Cardiac muscle cell (in vitro differentiated cells and primary cell): ENCODE data around the gene ZNF598. TPM values are rescaled to one million over a fixed set of nuclear protein-coding genes. Genes with fewer than 3 reads are reported as not detected.

Source experiments
- DNase-seq, 2 donors: peaks; one replicate each; pipeline versions ENCODE4 v3.0.0 to v3.0.0-alpha.2; 2010 to 2017; ENCODE audit warnings: low read depth in 1 of 2, low spot score in 1 of 2
- H3K27ac ChIP-seq: fragments of 200-600 bp; sonication (generic); 2 replicates; pipeline ENCODE4 v1.5.1; 2016
- H3K27me3 ChIP-seq: fragments of 200-600 bp; sonication (generic); 2 replicates; pipeline ENCODE4 v1.6.0; 2016; ENCODE audit warnings: control low read depth
- H3K36me3 ChIP-seq: fragments of 200-600 bp; sonication (generic); 2 replicates; pipeline ENCODE4 v1.5.1; 2016; ENCODE audit warnings: control low read depth
- H3K4me1 ChIP-seq: fragments of 200-600 bp; sonication (generic); 2 replicates; pipeline ENCODE4 v1.8.1; 2017; ENCODE audit warnings: low read depth, mild to moderate bottlenecking, mixed run types
- H3K4me3 ChIP-seq: fragments of 200-600 bp; sonication (generic); 2 replicates; pipeline ENCODE4 v1.5.1; 2016; ENCODE audit warnings: mild to moderate bottlenecking
- H3K9me3 ChIP-seq: fragments of 200-600 bp; sonication (generic); 2 replicates; pipeline ENCODE4 v1.5.1; 2017; ENCODE audit warnings: low read depth, mild to moderate bottlenecking, control low read depth
- CTCF ChIP-seq: IDR thresholded peaks from 2 replicates; pipeline ENCODE4 v1.5.1; 2012; ENCODE audit warnings: low read depth, mild to moderate bottlenecking, low read length
- polyA plus RNA-seq: library from polyadenylated mRNA; unstranded; fragments of >200 nt; fragmentation: Nextera tagmentation; extraction: Ambion mirVana; gene quantifications from 2 replicates; pipeline ENCODE4 v1.2.1, GENCODE V29; 2016
- total RNA-seq: library from RNA; depleted of rRNA; stranded (reverse); fragments of >200 nt; gene quantifications from 2 replicates; pipeline ENCODE4 v1.2.3, GENCODE V29; 2016

Gene ZNF598
- total and polyA plus RNA-seq, 2 experiments from 2014 or later = 28.8 to 50.4 TPM

- no peaks in the 10 kb centered on the region for H3K27me3 ChIP-seq
- peak; percentile 93 to 97 for DNase-seq
- peak within 1 kb of the TSS; percentile 78 for H3K4me3 ChIP-seq
- peaks cover 5% of the 10 kb centered on the region for H3K4me1 ChIP-seq
- no peaks in the 10 kb centered on the region for H3K9me3 ChIP-seq
- peaks cover 11% of the 10 kb centered on the region for H3K36me3 ChIP-seq
- no peak for TF ChIP-seq CTCF
- H3K27ac ChIP-seq = peak within 1 kb of the TSS; percentile 70
These were observed 37.7 kb downstream of the ZNF598 start, which contains the start of gene TBL3 for GRCh38 chr16:1971796-1972489. TSS of gene TBL3 (plus strand) at chr16:1972053. CDS start at chr16:1972165, 112 bp downstream.

GRCh38 chr16:1968146-1968953 lies 41.3 kb downstream of the ZNF598 start:
- H3K9me3 ChIP-seq = no peaks in the 10 kb centered on the region
- H3K36me3 ChIP-seq = no peaks in the 10 kb centered on the region
- no peak for DNase-seq
- no peak for TF ChIP-seq CTCF
- H3K27me3 ChIP-seq = no peaks in the 10 kb centered on the region
- no peak overlapping the region for H3K27ac ChIP-seq
- peaks cover 13% of the 10 kb centered on the region for H3K4me1 ChIP-seq
- no peak overlapping the region for H3K4me3 ChIP-seq

- Histone ChIP-seq H3K27me3 (no peaks in the 10 kb centered on the region), H3K4me1 (peaks cover 8% of the 10 kb centered on the region), H3K9me3 (no peaks in the 10 kb centered on the region), H3K4me3 (peak within 1 kb of the TSS; percentile 93), H3K27ac (no peak within 1 kb of the TSS), H3K36me3 (peaks cover 16% of the 10 kb centered on the region)
- DNase-seq = no peak
- TF ChIP-seq CTCF = no peak
These were observed 43.2 kb downstream of the ZNF598 start, which contains the start of gene RNF151 for GRCh38 chr16:1966460-1966859. TSS of gene RNF151 (plus strand) at chr16:1966856. CDS start at chr16:1966882, 26 bp downstream.

- no peak for TF ChIP-seq CTCF
- Histone ChIP-seq H3K27me3 (no peaks in the 10 kb centered on the region), H3K9me3 (no peaks in the 10 kb centered on the region), H3K27ac (peak overlapping the region; percentile 95), H3K36me3 (peaks cover 21% of the 10 kb centered on the region), H3K4me3 (peak overlapping the region; percentile 93), H3K4me1 (peaks cover 10% of the 10 kb centered on the region)
- DNase-seq = no peak
These were observed 44.1 kb downstream of the ZNF598 start for GRCh38 chr16:1965396-1966001.

GRCh38 chr16:1964506-1965395 lies 44.9 kb downstream of the ZNF598 start, which contains the start of gene RPS2:
TSS of gene RPS2 (minus strand) at chr16:1964826. CDS start at chr16:1964625, 201 bp downstream.
- DNase-seq = peak; percentile 99 to 100
- no peaks in the 10 kb centered on the region for H3K9me3 ChIP-seq
- peaks cover 21% of the 10 kb centered on the region for H3K36me3 ChIP-seq
- H3K4me3 ChIP-seq = peak within 1 kb of the TSS; percentile 93
- no peaks in the 10 kb centered on the region for H3K27me3 ChIP-seq
- TF ChIP-seq CTCF = no peak
- H3K4me1 ChIP-seq = peaks cover 12% of the 10 kb centered on the region
- H3K27ac ChIP-seq = peak within 1 kb of the TSS; percentile 95
